Sigmoid colon (tissue), 4 donors: ENCODE data around the gene DDX31.

ENCODE experiments used
- CTCF ChIP-seq, 4 experiments: fragments of 450-650 bp in 3 of 4; fragments of 200-600 bp in 1 of 4; IDR thresholded peaks; one replicate each; pipeline ENCODE4 v1.5.1; 2016 to 2019; ENCODE audit warnings: antibody characterized with exemption in 4 of 4, mild to moderate bottlenecking in 3 of 4, moderate library complexity in 2 of 4
- POLR2A ChIP-seq, 2 donors: fragments of 450-650 bp; IDR thresholded peaks; one replicate each; pipeline ENCODE4 v1.6.1; 2016; ENCODE audit warnings: antibody characterized with exemption in 2 of 2, mild to moderate bottlenecking in 2 of 2, moderate library complexity in 2 of 2
- POLR2AphosphoS5 ChIP-seq, 4 donors: sonication (generic); formaldehyde crosslinking; IDR thresholded peaks; one replicate each; pipeline ENCODE4 v1.6.1; 2017; ENCODE audit warnings: antibody characterized with exemption in 4 of 4

- no peak for TF ChIP-seq POLR2A (IDR thresholded peaks at IDR 0.05)
- TF ChIP-seq CTCF (IDR thresholded peaks at IDR 0.05), result no peak
- TF ChIP-seq POLR2AphosphoS5 (IDR thresholded peaks at IDR 0.05), result no peak
These were observed 32.0 kb downstream of the DDX31 start for GRCh38 chr9:132637801-132638200.
